A549 (cell line): ENCODE results near the gene BARX2. TPM values are rescaled to one million over a fixed set of nuclear protein-coding genes. Genes with fewer than 3 reads are reported as not detected.

Source experiments
- ATAC-seq, 2 experiments: fragments of 200-7000 bp in 1 of 2; fragments of >200 bp in 1 of 2; cut with Nextera tagmentation in 1 of 2; cut with Tn5 transposase in 1 of 2; 3 replicates each; pipeline versions ENCODE4 v1.8.0 to v1.9.1; 2018 to 2020; ENCODE audit warnings: mild to moderate bottlenecking in 1 of 2, moderate library complexity in 1 of 2
- CTCF ChIA-PET: fragments of 300-600 bp; sonication (Branson Sonifier 250); formaldehyde crosslinking; extraction: SDS; loops from one replicate; lab custom pipeline; 2021; ENCODE audit warnings: antibody characterized with exemption, inconsistent platforms; lab: Yijun Ruan, JAX
- POLR2A ChIA-PET: fragments of 350-600 bp; formaldehyde crosslinking; extraction: SDS; loops from one replicate; lab custom pipeline; 2021; ENCODE audit warnings: antibody characterized with exemption, inconsistent platforms; lab: Yijun Ruan, JAX
- DNase-seq, 2 experiments: peaks; one replicate each; pipeline versions ENCODE4 v3.0.0 to v3.0.0-alpha.2; 2011 to 2016; ENCODE audit warnings: low read depth in 1 of 2, low spot score in 1 of 2
- FAIRE-seq: peaks from 2 replicates; lab custom pipeline; 2011; peaks lifted over from hg19 to GRCh38; lab: Jason Lieb, UNC
- H3K27ac ChIP-seq, 2 experiments: fragments of >200 bp; sonication (Bioruptor Twin); formaldehyde crosslinking; 3 replicates each; pipeline ENCODE4 v1.5.1; 2016 to 2017
- H3K4me1 ChIP-seq: fragments of >200 bp; sonication (Bioruptor Twin); formaldehyde crosslinking; 3 replicates; pipeline ENCODE4 v1.6.1; 2016
- H3K4me2 ChIP-seq: fragments of >200 bp; sonication (Bioruptor Twin); formaldehyde crosslinking; 3 replicates; pipeline ENCODE4 v1.6.1; 2016
- H3K4me3 ChIP-seq: fragments of >200 bp; sonication (Bioruptor Twin); formaldehyde crosslinking; 3 replicates; pipeline ENCODE4 v1.5.1; 2016
- H3K9me3 ChIP-seq: fragments of >200 bp; sonication (Bioruptor Twin); formaldehyde crosslinking; 3 replicates; pipeline ENCODE4 v1.6.1; 2016
- BCL3 ChIP-seq: fragments of >200 bp; sonication (Bioruptor Twin); formaldehyde crosslinking; IDR thresholded peaks from 3 replicates; pipeline ENCODE4 v1.6.1; 2016
- CBX2 ChIP-seq: fragments of 200-600 bp; sonication (generic); IDR thresholded peaks from 2 replicates; pipeline ENCODE4 v1.6.1; 2016; ENCODE audit warnings: low read depth, mild to moderate bottlenecking, borderline replicate concordance
- CBX8 ChIP-seq: fragments of 200-600 bp; sonication (generic); IDR thresholded peaks from 2 replicates; pipeline ENCODE4 v1.6.1; 2016
- CEBPB ChIP-seq, 2 experiments: fragments of >200 bp in 1 of 2; sonication (Bioruptor Twin) in 1 of 2; formaldehyde crosslinking in 1 of 2; IDR thresholded peaks; 2 replicates each; pipeline ENCODE4 v1.6.1; 2012 to 2016
- CHD2 ChIP-seq: fragments of 150-350 bp; IDR thresholded peaks from 2 replicates; pipeline ENCODE4 v1.6.1; 2014; ENCODE audit warnings: low read length; ENCODE audit not compliant: partially characterized antibody
- EHF ChIP-seq: fragments of 250-450 bp; sonication (Bioruptor Pico); IDR thresholded peaks from 2 replicates; pipeline ENCODE4 v1.5.0; 2020; ENCODE audit warnings: mild to moderate bottlenecking
- EHMT2 ChIP-seq: fragments of 200-600 bp; sonication (generic); IDR thresholded peaks from 2 replicates; pipeline ENCODE4 v1.6.1; 2016; ENCODE audit warnings: antibody characterized with exemption, low read depth, mild to moderate bottlenecking, moderate library complexity
- ELK1 ChIP-seq: fragments of 150-350 bp; IDR thresholded peaks from 2 replicates; pipeline ENCODE4 v1.6.1; 2014; ENCODE audit warnings: low read depth, mild to moderate bottlenecking, low read length
- FOSB ChIP-seq: fragments of 250-450 bp; sonication (Bioruptor Pico); IDR thresholded peaks from 2 replicates; pipeline ENCODE4 v1.5.0; 2020; ENCODE audit warnings: mild to moderate bottlenecking, moderate library complexity
- HEYL ChIP-seq: fragments of 250-450 bp; sonication (Bioruptor Pico); IDR thresholded peaks from 2 replicates; pipeline ENCODE4 v1.8.0; 2021; ENCODE audit warnings: mild to moderate bottlenecking, moderate library complexity
- HOXA7 ChIP-seq: fragments of 250-450 bp; sonication (Bioruptor Pico); IDR thresholded peaks from 2 replicates; pipeline ENCODE4 v1.5.0; 2020; ENCODE audit warnings: mild to moderate bottlenecking, moderate library complexity
- HOXB5 ChIP-seq: fragments of 250-450 bp; sonication (Bioruptor Pico); IDR thresholded peaks from 2 replicates; pipeline ENCODE4 v1.5.0; 2020; ENCODE audit warnings: mild to moderate bottlenecking, moderate library complexity
- JUNB ChIP-seq: fragments of >200 bp; sonication (Bioruptor Twin); formaldehyde crosslinking; IDR thresholded peaks from 2 replicates; pipeline ENCODE4 v1.6.1; 2016
- KDM1A ChIP-seq: fragments of 200-600 bp; sonication (generic); IDR thresholded peaks from 2 replicates; pipeline ENCODE4 v1.6.1; 2016; ENCODE audit warnings: low read depth, mild to moderate bottlenecking
- MAZ ChIP-seq: fragments of 150-350 bp; IDR thresholded peaks from 2 replicates; pipeline ENCODE4 v1.6.1; 2014; ENCODE audit warnings: antibody characterized with exemption, low read depth, low read length, borderline replicate concordance
- NPAS2 ChIP-seq: fragments of 250-450 bp; sonication (Bioruptor Pico); IDR thresholded peaks from 2 replicates; pipeline ENCODE4 v1.8.0; 2022; ENCODE audit warnings: mild to moderate bottlenecking, moderate library complexity, borderline replicate concordance
- NR3C1 ChIP-seq: fragments of >200 bp; sonication (Bioruptor Twin); formaldehyde crosslinking; IDR thresholded peaks from 3 replicates; pipeline ENCODE4 v1.6.1; 2017
- RARB ChIP-seq: fragments of 250-450 bp; sonication (Bioruptor Pico); IDR thresholded peaks from 2 replicates; pipeline ENCODE4 v1.8.0; 2021; ENCODE audit warnings: mild to moderate bottlenecking, moderate library complexity
- SREBF2 ChIP-seq: fragments of 450-650 bp; IDR thresholded peaks from 2 replicates; pipeline ENCODE4 v1.6.1; 2014; ENCODE audit warnings: mild to moderate bottlenecking, moderate library complexity
- TFCP2L1 ChIP-seq: fragments of 250-450 bp; sonication (Bioruptor Pico); IDR thresholded peaks from 2 replicates; pipeline ENCODE4 v1.5.0; 2021; ENCODE audit warnings: mild to moderate bottlenecking
- TP53 ChIP-seq: fragments of 250-450 bp; sonication (Bioruptor Pico); IDR thresholded peaks from 2 replicates; pipeline ENCODE4 v1.5.0; 2021; ENCODE audit warnings: mild to moderate bottlenecking, moderate library complexity
- USF2 ChIP-seq: fragments of 450-650 bp; IDR thresholded peaks from 2 replicates; pipeline ENCODE4 v1.6.1; 2014; ENCODE audit warnings: antibody characterized with exemption
- ZC3H11A ChIP-seq: fragments of 450-650 bp; IDR thresholded peaks from 2 replicates; pipeline ENCODE4 v1.6.1; 2014; ENCODE audit warnings: antibody characterized with exemption, mild to moderate bottlenecking
- ZNF302 ChIP-seq: fragments of 250-450 bp; sonication (Bioruptor Pico); IDR thresholded peaks from 2 replicates; pipeline ENCODE4 v1.9.0; 2021; ENCODE audit warnings: inconsistent platforms, mild to moderate bottlenecking, moderate library complexity
- WGBS: methylation state at CpG from one replicate; pipeline ENCODE4 v1.1.6; 2017; ENCODE audit errors: missing lambda C conversion rate; 5-methylcytosine and 5-hydroxymethylcytosine counted together
- polyA plus RNA-seq, 4 experiments: library from polyadenylated mRNA; depleted of rRNA in 3 of 4; stranded (reverse); fragments of >200 nt; fragmentation: RNase III in 1 of 4; extraction: RNeasy Plus Mini Kit Qiagen cat#74134 plus additional on column Dnase treatment in 1 of 4; gene quantifications; 2 replicates in 3 of 4; 3 replicates in 1 of 4; pipeline ENCODE4 v1.2.3, GENCODE V29; 2011 to 2017
- TF ChIP-seq, protein P1 (sequence below): fragments of >200 bp; sonication (Bioruptor Twin); formaldehyde crosslinking; IDR thresholded peaks from 3 replicates; pipeline ENCODE4 v1.5.1; 2016

The BARX2 gene
- polyA plus RNA-seq, 2 of the 4 experiments (the other 2 are of a cell fraction): not detected

DNA sequence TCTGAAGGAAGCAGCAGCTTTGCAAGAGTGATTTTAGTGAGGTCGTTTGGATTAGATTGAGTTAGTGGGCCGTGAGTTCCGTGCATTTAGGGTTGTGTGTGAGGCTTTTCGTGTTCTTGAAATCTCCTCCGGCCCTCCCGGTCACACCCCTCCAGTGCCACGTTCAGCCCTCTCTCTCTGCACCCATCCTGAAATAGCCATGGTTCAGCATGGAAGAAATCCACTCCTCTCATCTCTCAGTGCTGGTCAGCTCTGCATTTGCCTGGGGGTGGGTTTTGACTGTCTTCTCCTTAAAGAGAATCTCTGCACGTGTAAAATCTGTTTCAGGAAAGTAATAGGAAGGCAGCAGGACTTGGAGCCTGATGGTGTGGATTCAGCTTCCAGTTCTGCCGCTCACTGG is 19.8 kb downstream of the BARX2 start:
- ChIA-PET POLR2A (no interaction called here), CTCF (interaction anchor here (1.0 kb wide), 1 partner anchor 49 kb away, joined by 3 read pairs; no protein-coding TSS in a partner anchor)
- DNase-seq (no peak), ATAC-seq (no peak), FAIRE-seq (no peak)
- Histone ChIP-seq H3K9me3 (no peaks in the 10 kb centered on the region), H3K27ac (no peak overlapping the region), H3K4me1 (no peaks in the 10 kb centered on the region), H3K4me2 (no peak overlapping the region), H3K4me3 (no peak overlapping the region)
- WGBS: 16% methylated on average over 9 of the region's 9 CpGs
- TF ChIP-seq ELK1 (no peak), CBX8 (no peak), TP53 (CRISPR knock-in tag) (no peak), EHF (no peak), ZNF302 (CRISPR knock-in tag) (no peak), RARB (CRISPR knock-in tag) (no peak), SREBF2 (no peak), CEBPB (IDR thresholded peaks at IDR 0.05) (no peak), USF2 (no peak), FOSB (no peak), BCL3 (no peak), HOXB5 (CRISPR knock-in tag) (no peak)

DNA sequence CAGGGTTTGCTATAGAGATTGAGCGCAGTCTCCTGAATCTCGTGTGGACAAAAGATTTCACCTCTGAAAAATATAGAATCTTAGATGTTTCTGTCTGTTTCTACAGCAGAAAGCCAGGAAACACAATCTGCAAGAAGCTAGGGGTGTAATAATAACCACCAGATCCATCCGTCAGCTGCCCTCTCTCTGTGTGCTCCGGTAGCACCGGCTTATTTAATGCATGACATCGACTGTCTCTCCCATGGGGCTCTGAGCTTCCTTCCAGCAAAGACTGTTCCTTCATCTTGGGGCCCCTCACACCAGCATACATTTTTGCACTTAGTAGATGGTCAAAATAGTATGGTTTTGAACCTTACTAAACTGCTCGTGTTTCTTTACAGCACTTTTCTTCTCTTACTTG is 20.2 kb downstream of the BARX2 start:
- ChIA-PET CTCF (interaction anchor here (1.5 kb wide), 1 partner anchor 356 kb away, joined by 4 read pairs; no protein-coding TSS in a partner anchor), POLR2A (no interaction called here)
- WGBS: 48% methylated on average over 7 of the region's 7 CpGs
- H3K4me1 ChIP-seq: no peaks in the 10 kb centered on the region
- no peak overlapping the region for H3K27ac ChIP-seq
- no peak overlapping the region for H3K4me3 ChIP-seq
- no peak overlapping the region for H3K4me2 ChIP-seq
- no peaks in the 10 kb centered on the region for H3K9me3 ChIP-seq
- DNase-seq (no peak), FAIRE-seq (no peak), ATAC-seq (no peak)
- TF ChIP-seq HOXA7 (CRISPR knock-in tag) (no peak), NPAS2 (CRISPR knock-in tag) (no peak), CHD2 (no peak), KDM1A (no peak), NR3C1 (no peak), HEYL (CRISPR knock-in tag) (no peak), MAZ (no peak), EHMT2 (no peak), ZC3H11A (no peak), TFCP2L1 (no peak), JUNB (no peak), CBX2 (no peak)
- TF ChIP-seq, protein P1, sequence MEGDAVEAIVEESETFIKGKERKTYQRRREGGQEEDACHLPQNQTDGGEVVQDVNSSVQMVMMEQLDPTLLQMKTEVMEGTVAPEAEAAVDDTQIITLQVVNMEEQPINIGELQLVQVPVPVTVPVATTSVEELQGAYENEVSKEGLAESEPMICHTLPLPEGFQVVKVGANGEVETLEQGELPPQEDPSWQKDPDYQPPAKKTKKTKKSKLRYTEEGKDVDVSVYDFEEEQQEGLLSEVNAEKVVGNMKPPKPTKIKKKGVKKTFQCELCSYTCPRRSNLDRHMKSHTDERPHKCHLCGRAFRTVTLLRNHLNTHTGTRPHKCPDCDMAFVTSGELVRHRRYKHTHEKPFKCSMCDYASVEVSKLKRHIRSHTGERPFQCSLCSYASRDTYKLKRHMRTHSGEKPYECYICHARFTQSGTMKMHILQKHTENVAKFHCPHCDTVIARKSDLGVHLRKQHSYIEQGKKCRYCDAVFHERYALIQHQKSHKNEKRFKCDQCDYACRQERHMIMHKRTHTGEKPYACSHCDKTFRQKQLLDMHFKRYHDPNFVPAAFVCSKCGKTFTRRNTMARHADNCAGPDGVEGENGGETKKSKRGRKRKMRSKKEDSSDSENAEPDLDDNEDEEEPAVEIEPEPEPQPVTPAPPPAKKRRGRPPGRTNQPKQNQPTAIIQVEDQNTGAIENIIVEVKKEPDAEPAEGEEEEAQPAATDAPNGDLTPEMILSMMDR: no peak
